Peyer's patch (tissue), 4 donors: ENCODE measurements around the gene ATG13. TPM values are rescaled to one million over a fixed set of nuclear protein-coding genes. Genes with fewer than 3 reads are reported as not detected.

Experiments used
- DNase-seq, 3 donors: peaks; one replicate each; pipeline ENCODE4 v3.0.0-alpha.2; 2017 to 2019
- H3K27ac ChIP-seq, 4 donors: fragments of 200-600 bp; sonication (generic); one replicate each; pipeline ENCODE4 v1.5.1; 2016 to 2019
- H3K27me3 ChIP-seq, 2 donors: fragments of 200-600 bp; sonication (generic); one replicate each; pipeline ENCODE4 v1.5.1; 2019
- H3K36me3 ChIP-seq, 3 donors: fragments of 200-600 bp; sonication (generic); one replicate each; pipeline ENCODE4 v1.5.1; 2016 to 2019
- H3K4me1 ChIP-seq, 4 donors: fragments of 200-600 bp; sonication (generic); one replicate each; pipeline ENCODE4 v1.5.1; 2016 to 2019
- H3K4me3 ChIP-seq, 4 donors: fragments of 200-600 bp; sonication (generic); 1 replicate in 3 of 4; 2 replicates in 1 of 4; pipeline ENCODE4 v1.5.1; 2016 to 2019; ENCODE audit warnings: mild to moderate bottlenecking in 1 of 4
- H3K9me3 ChIP-seq, 4 donors: fragments of 200-600 bp; sonication (generic); one replicate each; pipeline ENCODE4 v1.5.1; 2016 to 2019; ENCODE audit warnings: mild to moderate bottlenecking in 1 of 4
- POLR2A ChIP-seq, 2 donors: fragments of 450-650 bp; IDR thresholded peaks; one replicate each; pipeline ENCODE4 v1.5.1; 2017; ENCODE audit warnings: antibody characterized with exemption in 2 of 2, mild to moderate bottlenecking in 2 of 2, moderate library complexity in 2 of 2
- total RNA-seq, 4 donors: library from RNA; depleted of rRNA; stranded (reverse); fragments of >200 nt; gene quantifications; one replicate each; pipeline ENCODE4 v1.1.0, GENCODE V29; 2016
- TF ChIP-seq, protein P1 (sequence below), 6 experiments: fragments of 450-650 bp in 4 of 6; fragments of 200-600 bp in 2 of 6; sonication (generic) in 1 of 6; IDR thresholded peaks; one replicate each; pipeline ENCODE4 v1.5.1; 2017 to 2019; ENCODE audit warnings: antibody characterized with exemption in 6 of 6, mild to moderate bottlenecking in 3 of 6, moderate library complexity in 1 of 6

The ATG13 gene
- total RNA-seq, 4 donors from 2014 or later, result 86.5 to 119 (median 106) TPM

DNA sequence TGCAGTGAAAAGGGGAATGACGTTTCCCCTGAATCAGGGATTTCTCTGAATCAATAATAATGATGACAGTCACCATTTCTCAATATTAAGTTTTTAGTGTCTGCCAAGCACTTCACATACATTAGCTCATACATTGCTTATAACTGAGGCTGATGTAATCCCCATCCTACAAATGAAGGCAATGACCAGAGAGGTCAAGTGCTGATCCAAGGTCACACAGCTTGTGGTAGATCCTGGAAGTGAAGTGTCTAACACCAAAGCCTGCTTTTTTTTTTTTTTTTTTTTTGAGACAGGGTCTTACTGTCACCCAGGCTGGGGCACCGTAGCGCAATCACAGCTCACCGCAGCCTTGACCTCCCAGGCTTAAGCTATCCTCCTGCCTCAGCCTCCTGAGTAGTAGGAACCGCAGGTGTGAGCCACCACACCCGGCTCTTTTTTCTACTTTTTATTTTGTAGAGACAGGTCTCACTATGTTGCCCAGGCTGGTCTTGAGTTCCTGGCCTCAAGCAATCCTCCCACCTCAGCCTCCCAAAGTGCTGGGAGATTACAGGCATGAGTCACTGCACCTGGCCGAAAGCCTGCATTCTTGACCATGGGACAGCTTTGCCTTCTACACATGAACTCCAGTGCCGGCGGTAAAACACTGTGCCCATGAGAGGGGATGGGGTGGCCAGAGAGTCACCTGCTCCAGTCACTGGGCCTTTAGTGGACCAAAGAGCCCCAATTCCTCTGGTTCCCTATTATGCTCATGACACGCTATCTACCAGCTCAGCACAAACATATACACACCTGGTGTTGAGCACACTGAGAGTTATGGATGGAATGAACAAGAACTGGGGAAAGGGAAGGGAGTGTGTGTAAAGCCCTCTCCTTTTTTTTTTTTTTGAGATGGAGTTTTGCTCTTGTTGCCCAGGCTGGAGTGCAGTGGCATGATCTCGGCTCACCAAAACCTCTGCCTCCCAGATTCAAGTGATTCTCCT is 65.7 kb downstream of the ATG13 start:
- H3K4me3 ChIP-seq, result no peak overlapping the region
- H3K27ac ChIP-seq, result no peak overlapping the region
- H3K36me3 ChIP-seq, result peaks cover 0 to 92% (median 0%) of the 10 kb centered on the region in 3 donors
- no peaks in the 10 kb centered on the region for H3K27me3 ChIP-seq
- peak in 1 of 3 donors; percentile 25 for DNase-seq
- H3K9me3 ChIP-seq, result no peaks in the 10 kb centered on the region
- H3K4me1 ChIP-seq, result no peaks in the 10 kb centered on the region
- TF ChIP-seq, protein P1, sequence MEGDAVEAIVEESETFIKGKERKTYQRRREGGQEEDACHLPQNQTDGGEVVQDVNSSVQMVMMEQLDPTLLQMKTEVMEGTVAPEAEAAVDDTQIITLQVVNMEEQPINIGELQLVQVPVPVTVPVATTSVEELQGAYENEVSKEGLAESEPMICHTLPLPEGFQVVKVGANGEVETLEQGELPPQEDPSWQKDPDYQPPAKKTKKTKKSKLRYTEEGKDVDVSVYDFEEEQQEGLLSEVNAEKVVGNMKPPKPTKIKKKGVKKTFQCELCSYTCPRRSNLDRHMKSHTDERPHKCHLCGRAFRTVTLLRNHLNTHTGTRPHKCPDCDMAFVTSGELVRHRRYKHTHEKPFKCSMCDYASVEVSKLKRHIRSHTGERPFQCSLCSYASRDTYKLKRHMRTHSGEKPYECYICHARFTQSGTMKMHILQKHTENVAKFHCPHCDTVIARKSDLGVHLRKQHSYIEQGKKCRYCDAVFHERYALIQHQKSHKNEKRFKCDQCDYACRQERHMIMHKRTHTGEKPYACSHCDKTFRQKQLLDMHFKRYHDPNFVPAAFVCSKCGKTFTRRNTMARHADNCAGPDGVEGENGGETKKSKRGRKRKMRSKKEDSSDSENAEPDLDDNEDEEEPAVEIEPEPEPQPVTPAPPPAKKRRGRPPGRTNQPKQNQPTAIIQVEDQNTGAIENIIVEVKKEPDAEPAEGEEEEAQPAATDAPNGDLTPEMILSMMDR (IDR thresholded peaks at IDR 0.05), result no peak
- TF ChIP-seq POLR2A (IDR thresholded peaks at IDR 0.05), result no peak

DNA sequence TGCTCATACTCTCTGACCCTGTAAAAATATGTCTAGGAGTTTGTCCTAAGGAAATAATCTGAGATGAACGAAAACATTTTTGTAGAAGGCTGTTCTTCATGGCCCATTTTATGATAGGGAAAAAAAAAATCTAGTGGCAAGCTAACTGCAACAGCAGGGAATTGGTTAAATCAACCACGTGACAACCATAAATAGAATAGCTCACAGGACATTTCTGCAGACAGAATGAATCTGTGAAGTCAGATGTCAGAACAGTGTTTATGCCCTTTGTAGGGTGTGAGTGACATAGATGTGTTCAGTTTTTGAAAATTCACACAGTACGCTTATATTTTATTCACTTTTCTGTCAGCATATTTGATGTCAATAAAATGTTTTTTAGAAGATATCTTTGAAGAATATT is 67.0 kb downstream of the ATG13 start:
- H3K4me1 ChIP-seq, result no peaks in the 10 kb centered on the region
- no peaks in the 10 kb centered on the region for H3K27me3 ChIP-seq
- no peaks in the 10 kb centered on the region for H3K9me3 ChIP-seq
- no peak overlapping the region for H3K4me3 ChIP-seq
- H3K27ac ChIP-seq, result no peak overlapping the region
- no peak for DNase-seq
- H3K36me3 ChIP-seq, result peaks cover 0 to 92% (median 0%) of the 10 kb centered on the region in 3 donors
- no peak for TF ChIP-seq POLR2A (IDR thresholded peaks at IDR 0.05)
- TF ChIP-seq, protein P1 (IDR thresholded peaks at IDR 0.05), result no peak

DNA sequence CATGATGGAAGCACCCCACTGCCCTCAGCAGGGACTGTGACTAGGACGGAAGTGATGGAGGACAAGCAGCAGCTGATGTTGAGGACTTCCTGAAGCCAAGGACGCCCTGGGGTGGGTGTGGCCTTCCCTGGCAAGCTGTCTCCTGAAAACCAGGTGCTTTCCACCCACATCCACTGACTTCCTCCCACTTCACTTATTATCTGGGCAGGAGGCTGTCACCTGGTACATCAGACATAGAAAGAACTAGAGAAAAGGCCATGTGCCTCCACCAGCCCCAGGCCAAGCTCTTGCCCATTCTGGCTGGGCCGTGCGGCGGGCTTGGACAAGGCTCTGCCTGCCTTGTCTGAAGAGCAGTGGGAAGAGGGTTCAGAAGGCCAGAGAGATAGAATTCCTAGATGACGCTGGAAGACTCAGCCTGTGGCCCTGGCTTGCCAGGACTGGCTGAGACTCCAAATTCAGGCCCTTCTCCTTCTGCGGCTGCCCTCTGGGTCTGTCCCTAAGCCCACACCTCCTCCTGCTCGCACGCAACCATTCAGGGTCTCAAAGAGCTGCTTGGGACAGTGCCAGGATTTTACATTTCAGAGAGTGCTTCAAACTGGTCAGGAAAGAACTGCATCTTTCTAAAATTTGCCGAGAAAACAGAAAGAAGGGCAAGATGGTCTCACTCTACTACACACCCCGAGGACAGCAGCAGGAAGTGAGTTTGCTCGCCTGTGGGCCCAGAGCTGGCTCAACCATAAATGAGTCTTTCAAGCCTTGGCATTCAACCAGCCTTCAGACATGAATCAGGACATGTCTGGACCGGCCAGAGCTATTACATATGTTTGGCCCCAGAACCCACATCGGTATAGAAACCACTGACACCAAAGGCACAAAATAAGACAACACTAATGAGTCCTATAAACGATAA is 69.8 kb downstream of the ATG13 start:
- Histone ChIP-seq H3K4me3 (no peak overlapping the region), H3K9me3 (no peaks in the 10 kb centered on the region), H3K36me3 (peaks cover 0 to 90% (median 0%) of the 10 kb centered on the region in 3 donors), H3K27ac (peak overlapping the region in 2 of 4 donors; percentile 20 to 53), H3K4me1 (no peaks in the 10 kb centered on the region), H3K27me3 (no peaks in the 10 kb centered on the region)
- TF ChIP-seq POLR2A (IDR thresholded peaks at IDR 0.05), result no peak
- TF ChIP-seq, protein P1 (IDR thresholded peaks at IDR 0.05), result no peak
- DNase-seq, result peak in 1 of 3 donors; percentile 41

DNA sequence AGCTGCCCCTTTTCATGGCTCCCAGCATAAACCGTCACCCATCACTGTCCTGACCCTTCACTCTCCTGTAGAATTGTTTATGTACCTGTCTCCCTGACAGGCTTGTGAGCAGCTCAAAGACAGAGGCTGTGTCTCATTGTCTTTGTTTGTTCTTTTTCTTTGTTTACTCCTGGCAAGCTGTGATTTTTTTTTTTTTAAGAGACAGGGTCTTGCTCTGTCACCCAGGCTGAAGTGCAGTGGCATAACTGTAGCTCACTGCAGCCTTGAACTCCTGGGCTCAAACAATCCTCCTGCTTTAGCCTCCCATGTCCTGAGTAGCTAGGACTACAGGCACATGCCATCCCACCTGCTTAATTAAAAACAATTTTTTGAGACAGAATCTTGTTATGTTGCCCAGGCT is 73.3 kb downstream of the ATG13 start:
- H3K4me3 ChIP-seq, result no peak overlapping the region
- DNase-seq, result no peak
- no peaks in the 10 kb centered on the region for H3K9me3 ChIP-seq
- H3K27ac ChIP-seq, result no peak overlapping the region
- H3K27me3 ChIP-seq, result no peaks in the 10 kb centered on the region
- H3K36me3 ChIP-seq, result peaks cover 0 to 94% (median 0%) of the 10 kb centered on the region in 3 donors
- TF ChIP-seq, protein P1 (IDR thresholded peaks at IDR 0.05), result no peak
- no peak for TF ChIP-seq POLR2A (IDR thresholded peaks at IDR 0.05)
- no peaks in the 10 kb centered on the region for H3K4me1 ChIP-seq

DNA sequence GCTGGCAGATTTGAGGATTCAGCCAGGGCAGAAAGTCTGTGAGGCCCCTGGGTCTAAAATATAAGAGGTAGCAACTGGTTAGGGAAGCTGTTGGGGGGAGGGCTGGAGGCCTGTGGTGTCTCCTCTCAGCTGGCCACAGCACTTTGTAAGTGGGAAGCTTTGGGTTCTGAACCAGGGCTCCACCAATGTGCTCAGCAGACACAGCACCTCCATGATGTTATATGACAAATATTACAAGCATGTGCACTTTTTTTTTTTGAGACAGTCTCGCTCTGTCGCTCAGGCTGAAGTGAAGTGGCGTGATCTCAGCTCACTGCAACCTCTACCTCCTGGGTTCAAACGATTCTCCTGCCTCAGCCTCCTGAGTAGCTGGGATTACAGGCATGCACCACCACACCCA is 75.1 kb downstream of the ATG13 start:
- Histone ChIP-seq H3K27ac (no peak overlapping the region), H3K36me3 (peaks cover 0 to 84% (median 0%) of the 10 kb centered on the region in 3 donors), H3K27me3 (no peaks in the 10 kb centered on the region), H3K9me3 (no peaks in the 10 kb centered on the region), H3K4me3 (no peak overlapping the region), H3K4me1 (peaks cover 0 to 17% (median 0%) of the 10 kb centered on the region in 4 donors)
- no peak for DNase-seq
- TF ChIP-seq, protein P1 (IDR thresholded peaks at IDR 0.05), result no peak
- no peak for TF ChIP-seq POLR2A (IDR thresholded peaks at IDR 0.05)
